Astrocyte of the cerebellum (primary cell): ENCODE measurements around the gene ELMOD3.
A peak's percentile ranks its signal among the peaks of the same experiment; 100 is the strongest.

Source experiments
- DNase-seq: peaks from one replicate; pipeline ENCODE4 v3.0.0-alpha.2; 2011; ENCODE audit warnings: low read depth
- H3K4me3 ChIP-seq: 2 replicates; pipeline ENCODE4 v1.5.1; 2011; ENCODE audit warnings: mild to moderate bottlenecking, low read depth, low read length, moderate library complexity
- CTCF ChIP-seq: IDR thresholded peaks from 2 replicates; pipeline ENCODE4 v1.5.1; 2012; ENCODE audit warnings: low read length, low read depth, moderate library complexity, mild to moderate bottlenecking; ENCODE audit errors: missing control alignments
- in situ Hi-C: cut with HindIII; loops from 2 replicates; pipeline ENCODE4 v1.10.0; 2017; ENCODE audit warnings: low sequenced_read_pairs

Gene ELMOD3

DNA sequence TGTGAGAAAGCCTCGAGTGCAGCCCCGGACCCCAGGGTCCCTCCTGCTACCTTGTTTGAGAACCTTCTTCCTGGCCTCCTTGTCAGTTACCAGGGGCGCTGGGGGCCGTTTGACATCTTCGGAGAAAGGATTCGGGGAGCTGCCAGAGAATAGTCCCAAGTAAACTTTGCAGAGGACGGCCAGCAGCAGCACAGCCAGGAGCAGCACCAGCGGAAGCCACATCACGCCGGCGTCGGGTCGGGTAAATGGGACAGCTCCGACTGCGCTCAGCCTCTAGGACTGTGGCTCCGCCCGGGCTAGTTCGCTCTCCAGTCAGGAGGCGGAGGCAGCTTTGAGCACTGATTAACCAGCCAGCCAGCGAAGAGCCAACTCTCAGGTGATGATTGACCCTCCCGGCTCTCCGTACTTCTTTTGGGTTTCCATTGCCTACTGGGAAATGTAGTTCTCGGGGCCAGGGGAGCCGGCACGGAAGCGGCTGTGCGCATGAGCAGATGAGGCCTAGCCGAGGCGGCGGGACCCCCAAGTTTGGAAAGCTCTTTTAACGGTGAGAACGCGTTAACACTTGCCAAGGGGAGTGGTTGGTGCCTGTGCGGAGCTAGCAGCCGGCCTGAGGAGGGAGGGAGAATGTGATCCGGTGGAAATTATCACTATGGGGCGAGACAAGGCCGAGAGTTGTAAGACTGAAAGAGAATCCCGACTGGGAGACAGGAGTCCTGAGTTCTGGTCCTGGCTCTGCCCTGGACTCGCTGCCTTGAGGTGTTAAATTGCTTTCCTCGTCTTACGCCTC, at the start of gene ELMOD3, which contains the start of gene RETSAT:
Gene ELMOD3, plus strand, starts transcription at position 484 of the 787 bp plus-strand sequence. CDS start 2,430 bp downstream, outside the sequence.
Gene RETSAT, minus strand, starts transcription at position 243 of the 787 bp plus-strand sequence. Its CDS starts 21 bp downstream, at position 222.
- H3K4me3 ChIP-seq = peak within 1 kb of the TSS; percentile 76
- no peak for TF ChIP-seq CTCF
- in situ Hi-C loops = no loop called here
- peak; percentile 99 for DNase-seq

DNA sequence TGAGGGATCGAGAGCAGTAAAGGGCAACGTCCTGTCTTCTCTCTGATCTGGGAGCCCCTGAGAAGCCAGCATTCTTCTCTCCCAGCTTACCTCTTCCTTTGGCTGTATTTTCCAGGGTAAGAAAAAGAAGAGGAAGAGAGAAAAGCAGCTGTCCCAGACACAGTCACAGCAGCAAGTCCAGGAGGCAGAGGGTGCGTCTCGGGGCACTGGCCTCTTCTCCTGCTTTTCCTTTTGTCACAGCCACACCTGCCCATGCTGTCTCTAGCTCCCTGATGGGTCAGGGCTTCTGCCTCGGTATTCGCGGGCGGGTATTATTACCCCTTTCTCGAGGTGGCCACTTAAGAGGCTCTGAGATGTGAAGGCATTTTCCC, 47.1 kb upstream of the ELMOD3 start:
- no peak overlapping the region for H3K4me3 ChIP-seq
- in situ Hi-C loops = no loop called here
- TF ChIP-seq CTCF = no peak
- no peak for DNase-seq

- no peak for TF ChIP-seq CTCF
- in situ Hi-C loops = no loop called here
- DNase-seq = no peak
- H3K4me3 ChIP-seq = no peak overlapping the region
Measured at GRCh38 chr2:85308201-85308600, 46.4 kb upstream of the ELMOD3 start.

GRCh38 chr2:85308896-85309555, 45.5 kb upstream of the ELMOD3 start:
- in situ Hi-C loops = no loop called here
- H3K4me3 ChIP-seq = no peak overlapping the region
- no peak for DNase-seq
- TF ChIP-seq CTCF = no peak

- no peak overlapping the region for H3K4me3 ChIP-seq
- no peak for DNase-seq
- no peak for TF ChIP-seq CTCF
- in situ Hi-C loops = no loop called here
Measured at GRCh38 chr2:85309699-85310321, 44.8 kb upstream of the ELMOD3 start.

DNA sequence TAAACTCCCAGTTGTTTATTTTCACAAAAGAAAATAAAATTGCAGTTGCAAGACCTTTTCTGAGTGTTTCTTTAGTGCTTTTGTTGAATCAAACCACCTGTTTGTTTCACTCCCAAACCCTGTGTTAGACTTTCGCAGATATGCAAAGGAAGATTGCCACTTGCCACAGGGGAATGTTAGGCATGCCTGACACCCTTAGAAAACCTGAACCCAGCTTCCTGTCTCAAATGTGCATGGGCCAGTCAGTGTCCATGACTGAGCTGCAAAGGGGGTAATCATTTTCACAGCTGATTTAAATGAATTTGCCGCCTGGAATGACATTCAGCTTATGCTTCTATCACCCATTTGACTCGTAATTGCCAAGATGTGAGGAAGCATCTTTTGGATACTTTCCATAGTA, 44.2 kb upstream of the ELMOD3 start:
- TF ChIP-seq CTCF = no peak
- DNase-seq = no peak
- in situ Hi-C loops = no loop called here
- no peak overlapping the region for H3K4me3 ChIP-seq
